OCI-LY3 (cell line): Measurements from ENCODE around the gene HOXD3.

ENCODE experiments used
- EZH2phosphoT487 ChIP-seq: fragments of 200-600 bp; shearing (Covaris generic); IDR thresholded peaks from 2 replicates; pipeline ENCODE4 v1.6.1; 2018; ENCODE audit warnings: antibody characterized with exemption, mixed run types, low read depth
- TF ChIP-seq, protein P1 (sequence below): fragments of 200-600, 300-600 bp; sonication (generic); IDR thresholded peaks from 2 replicates; pipeline ENCODE4 v1.5.1; 2014; ENCODE audit warnings: antibody characterized with exemption, low read length, low read depth

DNA sequence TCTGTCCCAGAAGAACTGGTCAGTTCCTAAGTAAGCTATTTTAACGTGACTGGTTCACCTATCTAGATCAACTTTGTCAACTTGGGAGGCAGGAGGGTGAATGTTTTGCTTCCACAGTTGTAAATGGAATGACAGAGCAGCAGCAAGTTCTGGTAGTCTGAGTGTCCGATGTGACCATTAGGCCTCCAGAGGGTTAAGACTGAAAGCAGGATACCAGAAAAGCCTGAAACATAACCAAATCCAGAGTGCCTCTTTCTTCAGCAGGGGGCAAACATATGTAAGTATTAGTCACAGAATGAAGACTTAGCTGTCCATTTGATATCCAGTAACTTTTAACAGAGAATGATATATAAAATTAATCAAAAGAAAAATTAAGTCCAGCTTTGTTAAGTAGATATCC lies 9.2 kb downstream of the HOXD3 start:
- TF ChIP-seq, protein P1, sequence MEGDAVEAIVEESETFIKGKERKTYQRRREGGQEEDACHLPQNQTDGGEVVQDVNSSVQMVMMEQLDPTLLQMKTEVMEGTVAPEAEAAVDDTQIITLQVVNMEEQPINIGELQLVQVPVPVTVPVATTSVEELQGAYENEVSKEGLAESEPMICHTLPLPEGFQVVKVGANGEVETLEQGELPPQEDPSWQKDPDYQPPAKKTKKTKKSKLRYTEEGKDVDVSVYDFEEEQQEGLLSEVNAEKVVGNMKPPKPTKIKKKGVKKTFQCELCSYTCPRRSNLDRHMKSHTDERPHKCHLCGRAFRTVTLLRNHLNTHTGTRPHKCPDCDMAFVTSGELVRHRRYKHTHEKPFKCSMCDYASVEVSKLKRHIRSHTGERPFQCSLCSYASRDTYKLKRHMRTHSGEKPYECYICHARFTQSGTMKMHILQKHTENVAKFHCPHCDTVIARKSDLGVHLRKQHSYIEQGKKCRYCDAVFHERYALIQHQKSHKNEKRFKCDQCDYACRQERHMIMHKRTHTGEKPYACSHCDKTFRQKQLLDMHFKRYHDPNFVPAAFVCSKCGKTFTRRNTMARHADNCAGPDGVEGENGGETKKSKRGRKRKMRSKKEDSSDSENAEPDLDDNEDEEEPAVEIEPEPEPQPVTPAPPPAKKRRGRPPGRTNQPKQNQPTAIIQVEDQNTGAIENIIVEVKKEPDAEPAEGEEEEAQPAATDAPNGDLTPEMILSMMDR = no peak
- no peak for TF ChIP-seq EZH2phosphoT487
